ENCODE data around the gene ULK4.

- no peak for TF ChIP-seq POLR2AphosphoS5 (IDR thresholded peaks at IDR 0.05; ENCODE audit: low read depth, low read length)
- no peak for TF ChIP-seq POLR2A (IDR thresholded peaks at IDR 0.05; ENCODE audit: low read depth, low read length)
- no peak for TF ChIP-seq TAF1 (IDR thresholded peaks at IDR 0.05; ENCODE audit: low read depth, low read length)
- no peak for TF ChIP-seq SPI1 (IDR thresholded peaks at IDR 0.05; ENCODE audit: low read depth, low read length)
- TF ChIP-seq POU2F2 (IDR thresholded peaks at IDR 0.05; ENCODE audit: low read depth, low read length): no peak
Observed at GRCh38 chr3:41404582-41404981, 557.3 kb downstream of the ULK4 start.

All from GM12891 (cell line).